Measurements from ENCODE around the gene PLEKHG7. TPM values are rescaled to one million over a fixed set of nuclear protein-coding genes. Genes with fewer than 3 reads are reported as not detected.

The PLEKHG7 gene
- total and polyA plus RNA-seq, 8 donors, result 0.13 to 0.92 (median 0.60) TPM

GRCh38 chr12:92706594-92706993 lies 3.8 kb downstream of the PLEKHG7 start:
- 89 to 95% methylated on average over 7 of the region's 7 CpGs for WGBS, 2 donors
- Histone ChIP-seq H3K27me3 (no peaks in the 10 kb centered on the region), H3K4me3 (no peak overlapping the region), H3K4me1 (peaks cover 4 to 7% (median 6%) of the 10 kb centered on the region in 3 donors), H3K27ac (no peak overlapping the region), H3K9me3 (no peaks in the 10 kb centered on the region), H3K36me3 (no peaks in the 10 kb centered on the region)
- FAIRE-seq (no peak), DNase-seq (peak in 1 of 6 donors; percentile 44), ATAC-seq (no peak)
- intact Hi-C loops (cut with DNase I), result no loop called here
- TF ChIP-seq, protein P1, sequence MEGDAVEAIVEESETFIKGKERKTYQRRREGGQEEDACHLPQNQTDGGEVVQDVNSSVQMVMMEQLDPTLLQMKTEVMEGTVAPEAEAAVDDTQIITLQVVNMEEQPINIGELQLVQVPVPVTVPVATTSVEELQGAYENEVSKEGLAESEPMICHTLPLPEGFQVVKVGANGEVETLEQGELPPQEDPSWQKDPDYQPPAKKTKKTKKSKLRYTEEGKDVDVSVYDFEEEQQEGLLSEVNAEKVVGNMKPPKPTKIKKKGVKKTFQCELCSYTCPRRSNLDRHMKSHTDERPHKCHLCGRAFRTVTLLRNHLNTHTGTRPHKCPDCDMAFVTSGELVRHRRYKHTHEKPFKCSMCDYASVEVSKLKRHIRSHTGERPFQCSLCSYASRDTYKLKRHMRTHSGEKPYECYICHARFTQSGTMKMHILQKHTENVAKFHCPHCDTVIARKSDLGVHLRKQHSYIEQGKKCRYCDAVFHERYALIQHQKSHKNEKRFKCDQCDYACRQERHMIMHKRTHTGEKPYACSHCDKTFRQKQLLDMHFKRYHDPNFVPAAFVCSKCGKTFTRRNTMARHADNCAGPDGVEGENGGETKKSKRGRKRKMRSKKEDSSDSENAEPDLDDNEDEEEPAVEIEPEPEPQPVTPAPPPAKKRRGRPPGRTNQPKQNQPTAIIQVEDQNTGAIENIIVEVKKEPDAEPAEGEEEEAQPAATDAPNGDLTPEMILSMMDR (IDR thresholded peaks at IDR 0.05), result no peak

GRCh38 chr12:92707926-92708325 lies 5.1 kb downstream of the PLEKHG7 start:
- Histone ChIP-seq H3K27me3 (no peaks in the 10 kb centered on the region), H3K36me3 (no peaks in the 10 kb centered on the region), H3K4me1 (peaks cover 0 to 7% (median 0%) of the 10 kb centered on the region in 3 donors), H3K27ac (no peak overlapping the region), H3K9me3 (no peaks in the 10 kb centered on the region), H3K4me3 (no peak overlapping the region)
- intact Hi-C loops (cut with DNase I), result no loop called here
- 87 to 100% methylated on average over 1 of the region's 1 CpG for WGBS, 2 donors
- ATAC-seq (no peak), FAIRE-seq (no peak), DNase-seq (no peak)
- TF ChIP-seq, protein P1 (IDR thresholded peaks at IDR 0.05), result no peak

DNA sequence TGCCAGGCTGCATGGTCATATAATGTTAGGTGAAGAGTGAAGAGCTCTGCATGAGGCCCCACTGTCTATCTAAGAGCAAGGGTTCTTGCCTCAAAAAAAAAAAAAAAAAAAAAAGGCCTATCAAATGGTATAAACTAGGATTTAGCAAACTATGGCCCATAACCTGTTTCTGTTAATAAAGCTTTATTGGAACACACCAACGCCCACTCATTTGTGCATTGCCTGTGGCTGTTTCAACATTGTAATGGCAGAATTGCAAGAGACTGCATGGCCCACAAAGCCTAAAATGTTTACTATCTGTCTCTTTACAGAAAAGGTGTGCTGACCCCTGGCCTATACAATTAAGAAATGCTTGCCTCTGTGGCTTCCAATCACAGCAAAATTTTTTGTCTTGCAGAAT lies 12.8 kb downstream of the PLEKHG7 start:
- 38 to 52% methylated on average over 1 of the region's 1 CpG for WGBS, 2 donors
- no peak for ATAC-seq
- H3K4me3 ChIP-seq, result no peak overlapping the region
- DNase-seq, result no peak
- no peak for FAIRE-seq
- H3K36me3 ChIP-seq, result no peaks in the 10 kb centered on the region
- no peaks in the 10 kb centered on the region for H3K27me3 ChIP-seq
- H3K27ac ChIP-seq, result no peak overlapping the region
- H3K4me1 ChIP-seq, result no peaks in the 10 kb centered on the region
- H3K9me3 ChIP-seq, result no peaks in the 10 kb centered on the region
- TF ChIP-seq, protein P1 (IDR thresholded peaks at IDR 0.05), result no peak
- intact Hi-C loops (cut with DNase I), result no loop called here

DNA sequence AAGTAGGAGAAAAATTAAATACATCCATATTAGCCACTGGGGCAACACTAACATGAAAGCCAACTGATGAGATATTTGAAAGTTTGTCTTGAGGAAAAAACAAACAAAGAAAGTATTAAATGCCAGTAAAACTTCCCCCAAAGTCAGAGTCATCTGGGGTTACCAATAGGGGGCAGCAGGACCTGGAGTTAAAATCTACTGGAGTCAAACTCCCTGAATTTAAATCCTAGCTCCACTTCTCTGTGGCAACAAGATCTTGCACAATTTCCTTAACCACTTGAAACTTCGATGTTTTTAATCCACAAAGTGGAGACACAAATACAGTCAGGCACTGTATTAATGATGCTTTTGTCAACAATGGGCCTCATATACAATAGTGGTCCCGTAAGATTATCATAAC lies 14.4 kb downstream of the PLEKHG7 start:
- Histone ChIP-seq H3K4me1 (no peaks in the 10 kb centered on the region), H3K27me3 (no peaks in the 10 kb centered on the region), H3K27ac (no peak overlapping the region), H3K9me3 (no peaks in the 10 kb centered on the region), H3K36me3 (no peaks in the 10 kb centered on the region), H3K4me3 (no peak overlapping the region)
- ATAC-seq (no peak), DNase-seq (no peak), FAIRE-seq (no peak)
- TF ChIP-seq, protein P1 (IDR thresholded peaks at IDR 0.05), result no peak
- WGBS, 2 donors, result 77 to 83% methylated on average over 2 of the region's 2 CpGs
- intact Hi-C loops (cut with DNase I), result no loop called here

- intact Hi-C loops (cut with DNase I), result no loop called here
- DNase-seq, result no peak
- H3K4me1 ChIP-seq, result no peaks in the 10 kb centered on the region
- ATAC-seq, result no peak
- TF ChIP-seq, protein P1 (IDR thresholded peaks at IDR 0.05), result no peak
- H3K36me3 ChIP-seq, result no peaks in the 10 kb centered on the region
- FAIRE-seq, result no peak
- no peaks in the 10 kb centered on the region for H3K9me3 ChIP-seq
- H3K4me3 ChIP-seq, result no peak overlapping the region
- WGBS, 2 donors, result 70 to 80% methylated on average over 2 of the region's 2 CpGs
- H3K27ac ChIP-seq, result no peak overlapping the region
- no peaks in the 10 kb centered on the region for H3K27me3 ChIP-seq
These were observed 15.7 kb downstream of the PLEKHG7 start for GRCh38 chr12:92718483-92718990.

Data from pancreas (tissue), 10 donors.